H9 (cell line): Measurements from ENCODE around the gene KLHDC8A. TPM values are rescaled to one million over a fixed set of nuclear protein-coding genes. Genes with fewer than 3 reads are reported as not detected.
A peak's percentile ranks its signal among the peaks of the same experiment; 100 is the strongest.

Experiments
- DNase-seq: peaks from one replicate; pipeline ENCODE4 v3.0.0-alpha.2; 2017
- H2AFZ ChIP-seq: one replicate; pipeline ENCODE4 v1.6.1; 2013; ENCODE audit warnings: mild to moderate bottlenecking, low read length, control low read depth, moderate library complexity
- H2AK5ac ChIP-seq: 2 replicates; pipeline ENCODE4 v1.6.1; 2013; ENCODE audit warnings: low read length, control low read depth, mixed read lengths; ENCODE audit not compliant: insufficient read length
- H2BK120ac ChIP-seq: one replicate; pipeline ENCODE4 v1.6.1; 2013; ENCODE audit warnings: low read depth, mild to moderate bottlenecking, low read length, control low read depth, inconsistent platforms; ENCODE audit not compliant: poor library complexity, severe bottlenecking
- H2BK12ac ChIP-seq: 2 replicates; pipeline ENCODE4 v1.6.1; 2013; ENCODE audit warnings: low read length, control low read depth, mixed read lengths, low read depth; ENCODE audit not compliant: insufficient read length
- H2BK15ac ChIP-seq: 2 replicates; pipeline ENCODE4 v1.6.1; 2013; ENCODE audit warnings: low read depth, low read length, control low read depth
- H2BK20ac ChIP-seq: one replicate; pipeline ENCODE4 v1.6.1; 2013; ENCODE audit warnings: low read depth, mild to moderate bottlenecking, low read length, control low read depth, inconsistent platforms; ENCODE audit not compliant: poor library complexity, severe bottlenecking
- H2BK5ac ChIP-seq: 2 replicates; pipeline ENCODE4 v1.6.1; 2013; ENCODE audit warnings: low read length, control low read depth, mixed read lengths; ENCODE audit not compliant: insufficient read length
- H3K14ac ChIP-seq: 2 replicates; pipeline ENCODE4 v1.6.1; 2013; ENCODE audit warnings: low read length, control low read depth; ENCODE audit not compliant: insufficient read depth
- H3K18ac ChIP-seq: 2 replicates; pipeline ENCODE4 v1.6.1; 2013; ENCODE audit warnings: low read depth, mild to moderate bottlenecking, mixed read lengths, low read length, control low read depth; ENCODE audit not compliant: insufficient read length
- H3K23ac ChIP-seq: 2 replicates; pipeline ENCODE4 v1.6.1; 2013; ENCODE audit warnings: low read length, control low read depth, mixed read lengths, low read depth; ENCODE audit not compliant: insufficient read length
- H3K23me2 ChIP-seq: 2 replicates; pipeline ENCODE4 v1.6.1; 2013; ENCODE audit warnings: low read depth, mild to moderate bottlenecking, mixed read lengths, low read length, control low read depth; ENCODE audit not compliant: insufficient read length, poor library complexity, severe bottlenecking
- H3K27ac ChIP-seq: 2 replicates; pipeline ENCODE4 v1.5.1; 2013; ENCODE audit warnings: low read length, control low read depth, mixed read lengths, low read depth; ENCODE audit not compliant: insufficient read length
- H3K27me3 ChIP-seq: 2 replicates; pipeline ENCODE4 v1.6.1; 2013; ENCODE audit warnings: low read length, control low read depth, inconsistent platforms; ENCODE audit not compliant: insufficient read depth
- H3K4ac ChIP-seq: 2 replicates; pipeline ENCODE4 v1.6.1; 2013; ENCODE audit warnings: low read depth, mild to moderate bottlenecking, control low read depth, inconsistent platforms, low read length, moderate library complexity
- H3K4me1 ChIP-seq: 2 replicates; pipeline ENCODE4 v1.6.1; 2013; ENCODE audit warnings: low read length, control low read depth, inconsistent platforms; ENCODE audit not compliant: insufficient read depth
- H3K4me2 ChIP-seq: 2 replicates; pipeline ENCODE4 v1.6.1; 2013; ENCODE audit warnings: low read length, control low read depth, mixed read lengths; ENCODE audit not compliant: insufficient read length, insufficient read depth
- H3K56ac ChIP-seq: 2 replicates; pipeline ENCODE4 v1.6.1; 2013; ENCODE audit warnings: low read depth, mild to moderate bottlenecking, mixed read lengths, low read length, control low read depth; ENCODE audit not compliant: insufficient read length
- H3K79me1 ChIP-seq: 2 replicates; pipeline ENCODE4 v1.6.1; 2013; ENCODE audit warnings: low read depth, mild to moderate bottlenecking, moderate library complexity, low read length, control low read depth, inconsistent platforms; ENCODE audit not compliant: insufficient read depth, poor library complexity, severe bottlenecking
- H3K79me2 ChIP-seq: 2 replicates; pipeline ENCODE4 v1.6.1; 2013; ENCODE audit warnings: low read length, control low read depth, inconsistent platforms; ENCODE audit not compliant: insufficient read depth
- H3K9ac ChIP-seq: 2 replicates; pipeline ENCODE4 v1.6.1; 2013; ENCODE audit warnings: low read length, control low read depth, mixed read lengths; ENCODE audit not compliant: insufficient read length; ENCODE audit errors: extremely low read depth
- H3K9me3 ChIP-seq: one replicate; pipeline ENCODE4 v1.6.1; 2013; ENCODE audit warnings: low read depth, low read length, inconsistent platforms; ENCODE audit not compliant: control insufficient read depth
- H3T11ph ChIP-seq: one replicate; pipeline ENCODE4 v1.6.1; 2013; ENCODE audit warnings: mild to moderate bottlenecking, low read length, control low read depth, inconsistent platforms
- H4K20me1 ChIP-seq: one replicate; pipeline ENCODE4 v1.6.1; 2013; ENCODE audit not compliant: control insufficient read depth, insufficient read length, insufficient read depth
- H4K5ac ChIP-seq: 2 replicates; pipeline ENCODE4 v1.6.1; 2013; ENCODE audit warnings: low read depth, mild to moderate bottlenecking, mixed read lengths, low read length, control low read depth; ENCODE audit not compliant: insufficient read length
- H4K8ac ChIP-seq: replicated peaks from 2 replicates; pipeline ENCODE4 v1.6.1; 2013; ENCODE audit warnings: low read length, control low read depth, mixed read lengths, low read depth; ENCODE audit not compliant: insufficient read length
- H4K91ac ChIP-seq: 2 replicates; pipeline ENCODE4 v1.6.1; 2013; ENCODE audit warnings: low read depth, mild to moderate bottlenecking, moderate library complexity, mixed read lengths, low read length, control low read depth; ENCODE audit not compliant: insufficient read length
- H3K27ac Mint-ChIP-seq, 3 experiments: 2 replicates in 2 of 3; 3 replicates in 1 of 3; pipeline ENCODE4 v1.8.0; 2020 to 2021; ENCODE audit warnings: mixed read lengths in 3 of 3, mild to moderate bottlenecking in 1 of 3, moderate library complexity in 1 of 3
- H3K27me3 Mint-ChIP-seq: 2 replicates; pipeline ENCODE4 v1.8.0; 2021; ENCODE audit warnings: low read depth, mild to moderate bottlenecking, moderate library complexity, mixed read lengths
- H3K36me3 Mint-ChIP-seq, 3 experiments: 2 replicates in 2 of 3; 3 replicates in 1 of 3; pipeline ENCODE4 v1.8.0; 2020 to 2021; ENCODE audit warnings: low read depth in 3 of 3, mixed read lengths in 3 of 3; ENCODE audit not compliant: insufficient read depth in 1 of 3
- H3K4me1 Mint-ChIP-seq, 2 experiments: 2 replicates each; pipeline ENCODE4 v1.8.0; 2020; ENCODE audit warnings: mixed read lengths in 2 of 2
- H3K4me3 Mint-ChIP-seq, 2 experiments: 2 replicates in 1 of 2; 3 replicates in 1 of 2; pipeline ENCODE4 v1.8.0; 2020 to 2021; ENCODE audit warnings: mild to moderate bottlenecking in 2 of 2, mixed read lengths in 2 of 2, moderate library complexity in 1 of 2
- H3K9me3 Mint-ChIP-seq, 2 experiments: 2 replicates in 1 of 2; 3 replicates in 1 of 2; pipeline ENCODE4 v1.8.0; 2020; ENCODE audit warnings: mild to moderate bottlenecking in 2 of 2, mixed read lengths in 2 of 2, moderate library complexity in 1 of 2
- WGBS: extraction: QIAGEN DNeasy Blood & Tissue Kit; methylation state at CpG from one replicate; pipeline ENCODE4 v1.1.7; 2013; ENCODE audit warnings: missing lambda C conversion rate, low lambda C conversion rate, mixed read lengths; ENCODE audit not compliant: insufficient read length; ENCODE audit errors: extremely low coverage; 5-methylcytosine and 5-hydroxymethylcytosine counted together
- total RNA-seq: library from RNA; stranded (reverse); gene quantifications from 2 replicates; pipeline ENCODE4 v1.2.1, GENCODE V29; 2021
- TF ChIP-seq, protein P1 (sequence below): fragments of 200-600 bp; sonication (generic); conservative IDR thresholded peaks from 3 replicates; pipeline ENCODE4 v1.8.0; 2021; ENCODE audit warnings: antibody characterized with exemption, mild to moderate bottlenecking

The KLHDC8A gene
- total RNA-seq, 1 experiment from 2014 or later = 0.96 TPM

- Histone ChIP-seq H3K23me2 (no peaks in the 10 kb centered on the region), H3K4me1 (no peaks in the 10 kb centered on the region), H3K56ac (no peak overlapping the region), H2BK120ac (no peak overlapping the region), H3K79me2 (no peaks in the 10 kb centered on the region), H3K14ac (no peak overlapping the region), H3K23ac (no peak overlapping the region), H4K20me1 (no peaks in the 10 kb centered on the region), H3K79me1 (no peaks in the 10 kb centered on the region), H3K18ac (no peak overlapping the region), H2BK15ac (no peak overlapping the region), H2BK20ac (no peak overlapping the region), H2AK5ac (no peak overlapping the region), H3K4me2 (no peak overlapping the region), H2BK5ac (no peak overlapping the region), H3K27ac (no peak overlapping the region), H2AFZ (no peak overlapping the region), H4K5ac (no peak overlapping the region), H3K9me3 (no peaks in the 10 kb centered on the region), H3K9ac (no peak overlapping the region), H2BK12ac (no peak overlapping the region), H3T11ph (no peak overlapping the region), H4K91ac (no peak overlapping the region), H4K8ac (no peak overlapping the region), H3K27me3 (no peaks in the 10 kb centered on the region), H3K4ac (no peak overlapping the region)
- TF ChIP-seq, protein P1, sequence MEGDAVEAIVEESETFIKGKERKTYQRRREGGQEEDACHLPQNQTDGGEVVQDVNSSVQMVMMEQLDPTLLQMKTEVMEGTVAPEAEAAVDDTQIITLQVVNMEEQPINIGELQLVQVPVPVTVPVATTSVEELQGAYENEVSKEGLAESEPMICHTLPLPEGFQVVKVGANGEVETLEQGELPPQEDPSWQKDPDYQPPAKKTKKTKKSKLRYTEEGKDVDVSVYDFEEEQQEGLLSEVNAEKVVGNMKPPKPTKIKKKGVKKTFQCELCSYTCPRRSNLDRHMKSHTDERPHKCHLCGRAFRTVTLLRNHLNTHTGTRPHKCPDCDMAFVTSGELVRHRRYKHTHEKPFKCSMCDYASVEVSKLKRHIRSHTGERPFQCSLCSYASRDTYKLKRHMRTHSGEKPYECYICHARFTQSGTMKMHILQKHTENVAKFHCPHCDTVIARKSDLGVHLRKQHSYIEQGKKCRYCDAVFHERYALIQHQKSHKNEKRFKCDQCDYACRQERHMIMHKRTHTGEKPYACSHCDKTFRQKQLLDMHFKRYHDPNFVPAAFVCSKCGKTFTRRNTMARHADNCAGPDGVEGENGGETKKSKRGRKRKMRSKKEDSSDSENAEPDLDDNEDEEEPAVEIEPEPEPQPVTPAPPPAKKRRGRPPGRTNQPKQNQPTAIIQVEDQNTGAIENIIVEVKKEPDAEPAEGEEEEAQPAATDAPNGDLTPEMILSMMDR = peak; percentile 93
- peak; percentile 67 for DNase-seq
- no CpG with 5 or more reads among the region's 6 CpGs for WGBS
- Mint-ChIP-seq H3K27ac (no peak overlapping the region; a peak in 1 of 7 replicates), H3K9me3 (peaks cover 2 to 3% of the 10 kb centered on the region in 2 experiments; a peak in 2 of 5 replicates), H3K4me3 (no peak overlapping the region), H3K27me3 (peaks cover 12% of the 10 kb centered on the region), H3K36me3 (no peaks in the 10 kb centered on the region), H3K4me1 (peaks cover 4 to 5% of the 10 kb centered on the region in 2 experiments; a peak in 3 of 4 replicates)
Measured at GRCh38 chr1:205396967-205397616, 40.4 kb upstream of the KLHDC8A start.
